Measurements from ENCODE around the gene BMPR1A. TPM values are rescaled to one million over a fixed set of nuclear protein-coding genes. Genes with fewer than 3 reads are reported as not detected.
A peak's percentile ranks its signal among the peaks of the same experiment; 100 is the strongest.
"Not testable (repeated sequence)": the region's sequence is repeated elsewhere in the genome, so short reads cannot be mapped to it uniquely, and the experiment has no call there.

Gene BMPR1A
- total RNA-seq, 1 donor from 2014 or later: 0.13 TPM

- no peak for DNase-seq (ENCODE audit: low read depth in 2 of 2)
Observed at GRCh38 chr10:86729677-86730076, 26.7 kb upstream of the BMPR1A start.

GRCh38 chr10:86730227-86730626, 26.2 kb upstream of the BMPR1A start:
- DNase-seq (ENCODE audit: low read depth in 2 of 2): no peak

- no peak for DNase-seq (ENCODE audit: low read depth in 2 of 2)
Observed at GRCh38 chr10:86732771-86733170, 23.6 kb upstream of the BMPR1A start.

GRCh38 chr10:86733260-86733671, 23.2 kb upstream of the BMPR1A start:
- DNase-seq (ENCODE audit: low read depth in 2 of 2): no peak

- DNase-seq (ENCODE audit: low read depth in 2 of 2): no peak
Observed at GRCh38 chr10:86734207-86734988, 22.0 kb upstream of the BMPR1A start.

- DNase-seq (ENCODE audit: low read depth in 2 of 2): not testable (repeated sequence)
Observed at GRCh38 chr10:86735278-86735677, 21.1 kb upstream of the BMPR1A start.

- no peak for DNase-seq (ENCODE audit: low read depth in 2 of 2)
Observed at GRCh38 chr10:86742230-86742629, 14.2 kb upstream of the BMPR1A start.

GRCh38 chr10:86744067-86744725, 12.2 kb upstream of the BMPR1A start:
- DNase-seq (ENCODE audit: low read depth in 2 of 2): no peak

GRCh38 chr10:86747796-86748581, 8.4 kb upstream of the BMPR1A start:
- peak; percentile 89 for DNase-seq (ENCODE audit: low read depth in 2 of 2)

GRCh38 chr10:86749854-86750253, 6.6 kb upstream of the BMPR1A start:
- DNase-seq (ENCODE audit: low read depth in 2 of 2): no peak

- DNase-seq (ENCODE audit: low read depth in 2 of 2): no peak
Observed at GRCh38 chr10:86751477-86751876, 4.9 kb upstream of the BMPR1A start.

GRCh38 chr10:86752311-86752710, 4.1 kb upstream of the BMPR1A start:
- no peak for DNase-seq (ENCODE audit: low read depth in 2 of 2)

GRCh38 chr10:86753051-86753450, 3.4 kb upstream of the BMPR1A start:
- no peak for DNase-seq (ENCODE audit: low read depth in 2 of 2)

- DNase-seq (ENCODE audit: low read depth in 2 of 2): no peak
Observed at GRCh38 chr10:86753638-86754434, 2.6 kb upstream of the BMPR1A start.

- no peak for DNase-seq (ENCODE audit: low read depth in 2 of 2)
Observed at GRCh38 chr10:86755454-86755739, 1.0 kb upstream of the BMPR1A start.

GRCh38 chr10:86755740-86756510, 494 bp upstream of the BMPR1A start:
- peak in 1 of 2 donors; percentile 49 for DNase-seq (ENCODE audit: low read depth in 2 of 2)

- DNase-seq (ENCODE audit: low read depth in 2 of 2): no peak
Observed at GRCh38 chr10:86757113-86757972, 924 bp downstream of the BMPR1A start.

- DNase-seq (ENCODE audit: low read depth in 2 of 2): no peak
Observed at GRCh38 chr10:86758189-86759072, 2.0 kb downstream of the BMPR1A start.
